HepG2 (cell line): ENCODE results near the gene CIAO3. TPM values are rescaled to one million over a fixed set of nuclear protein-coding genes. Genes with fewer than 3 reads are reported as not detected.

Experiments
- CENPX ChIP-seq: sonication (generic); formaldehyde crosslinking; IDR thresholded peaks from 2 replicates; pipeline ENCODE4 v1.9.0; 2021; ENCODE audit warnings: mild to moderate bottlenecking, missing genetic modification reagents, moderate library complexity
- CHCHD3 ChIP-seq: sonication (generic); formaldehyde crosslinking; IDR thresholded peaks from 2 replicates; pipeline ENCODE4 v1.8.0; 2022; ENCODE audit warnings: mild to moderate bottlenecking, missing genetic modification reagents, moderate library complexity
- EED ChIP-seq: sonication (generic); formaldehyde crosslinking; IDR thresholded peaks from 2 replicates; pipeline ENCODE4 v1.5.0; 2020; ENCODE audit warnings: mild to moderate bottlenecking, missing genetic modification reagents
- ELF1 ChIP-seq: sonication (generic); formaldehyde crosslinking; IDR thresholded peaks from 2 replicates; pipeline ENCODE4 v1.4.0; 2020; ENCODE audit warnings: missing genetic modification reagents
- HBP1 ChIP-seq: IDR thresholded peaks from 2 replicates; pipeline ENCODE4 v1.6.1; 2016; ENCODE audit warnings: low read depth, control low read depth
- KDM2A ChIP-seq: sonication (generic); formaldehyde crosslinking; IDR thresholded peaks from 2 replicates; pipeline ENCODE4 v1.4.0; 2020; ENCODE audit warnings: low read depth, missing genetic modification reagents, borderline replicate concordance
- KLF15 ChIP-seq: sonication (generic); formaldehyde crosslinking; IDR thresholded peaks from 2 replicates; pipeline ENCODE4 v1.8.1; 2023; ENCODE audit warnings: borderline replicate concordance, mild to moderate bottlenecking, inconsistent platforms, missing genetic modification reagents, mixed read lengths
- MXI1 ChIP-seq: IDR thresholded peaks from 3 replicates; pipeline ENCODE4 v1.6.1; 2012; ENCODE audit warnings: low read depth, low read length, inconsistent platforms, borderline replicate concordance
- SMARCE1 ChIP-seq: fragments of 450-650 bp; IDR thresholded peaks from 2 replicates; pipeline ENCODE4 v1.6.1; 2017; ENCODE audit warnings: borderline replicate concordance
- TAF1 ChIP-seq: sonication (generic); formaldehyde crosslinking; IDR thresholded peaks from 2 replicates; pipeline ENCODE4 v1.4.0; 2020; ENCODE audit warnings: missing genetic modification reagents
- YY1 ChIP-seq: IDR thresholded peaks from 2 replicates; pipeline ENCODE4 v1.6.1; 2011; ENCODE audit warnings: low read length, low read depth, moderate library complexity, mild to moderate bottlenecking; ENCODE audit not compliant: insufficient read depth, insufficient replicate concordance
- ZBTB39 ChIP-seq: sonication (generic); formaldehyde crosslinking; IDR thresholded peaks from 2 replicates; pipeline ENCODE4 v1.5.0; 2020; ENCODE audit warnings: missing genetic modification reagents
- ZFAT ChIP-seq: sonication (generic); formaldehyde crosslinking; conservative IDR thresholded peaks from 2 replicates; pipeline ENCODE4 v1.8.1; 2023; ENCODE audit warnings: missing genetic modification reagents, inconsistent platforms
- ZFP36L2 ChIP-seq: sonication (generic); formaldehyde crosslinking; IDR thresholded peaks from 2 replicates; pipeline ENCODE4 v1.4.0; 2020; ENCODE audit warnings: missing genetic modification reagents
- ZNF441 ChIP-seq: sonication (generic); formaldehyde crosslinking; IDR thresholded peaks from 2 replicates; pipeline ENCODE4 v1.7.0; 2021; ENCODE audit warnings: missing genetic modification reagents, borderline replicate concordance
- ZNF577 ChIP-seq: sonication (generic); formaldehyde crosslinking; IDR thresholded peaks from 2 replicates; pipeline ENCODE4 v1.4.0; 2020; ENCODE audit warnings: mild to moderate bottlenecking, low read depth, missing genetic modification reagents, borderline replicate concordance
- ZNF605 ChIP-seq: sonication (generic); formaldehyde crosslinking; IDR thresholded peaks from 2 replicates; pipeline ENCODE4 v1.8.0; 2022; ENCODE audit warnings: mild to moderate bottlenecking, missing genetic modification reagents
- ZNF839 ChIP-seq: sonication (generic); formaldehyde crosslinking; IDR thresholded peaks from 2 replicates; pipeline ENCODE4 v1.4.0; 2020; ENCODE audit warnings: missing genetic modification reagents, mild to moderate bottlenecking, borderline replicate concordance
- polyA plus RNA-seq, 8 experiments: library from polyadenylated mRNA; depleted of rRNA in 3 of 8; stranded (reverse) in 7 of 8; unstranded in 1 of 8; fragments of >200 nt; fragmentation: Illumina TruSeq in 4 of 8; extraction: Trizol in 4 of 8; gene quantifications; 2 replicates each; pipeline versions ENCODE4 v1.2.1 to v1.2.3, GENCODE V29; 2011 to 2016; ENCODE audit warnings: low read depth in 4 of 8, missing spikeins in 1 of 8, mixed read lengths in 1 of 8; ENCODE audit not compliant: insufficient read depth in 1 of 8
- total RNA-seq, 5 experiments: library from RNA; depleted of rRNA; stranded (reverse); fragments of >200 nt; fragmentation: Illumina TruSeq; extraction: Trizol; gene quantifications; 2 replicates each; pipeline ENCODE4 v1.2.3, GENCODE V29; 2016; ENCODE audit warnings: low read depth in 1 of 5
- TF ChIP-seq, protein P1 (sequence below): sonication (generic); formaldehyde crosslinking; IDR thresholded peaks from 2 replicates; pipeline ENCODE4 v1.4.0; 2020; ENCODE audit warnings: missing genetic modification reagents, borderline replicate concordance
- TF ChIP-seq, protein P2 (sequence below): sonication (generic); formaldehyde crosslinking; conservative IDR thresholded peaks from 2 replicates; pipeline ENCODE4 v1.8.0; 2022; ENCODE audit warnings: mild to moderate bottlenecking, moderate library complexity, missing genetic modification reagents
- TF ChIP-seq, protein P3 (sequence below): sonication (generic); formaldehyde crosslinking; IDR thresholded peaks from 2 replicates; pipeline ENCODE4 v1.9.0; 2022; ENCODE audit warnings: missing genetic modification reagents, mild to moderate bottlenecking, borderline replicate concordance

CIAO3 gene
- total and polyA plus RNA-seq, 2 of the 13 experiments (the other 11 are each of a cell fraction or from before 2014, with no cell fraction given), result 21.7 to 25.0 TPM

- TF ChIP-seq TAF1 (CRISPR knock-in tag), result no peak
- no peak for TF ChIP-seq SMARCE1
- TF ChIP-seq ZFAT, result no peak
- TF ChIP-seq ZBTB39 (CRISPR knock-in tag), result no peak
- no peak for TF ChIP-seq KLF15
- no peak for TF ChIP-seq YY1
- TF ChIP-seq, protein P1, sequence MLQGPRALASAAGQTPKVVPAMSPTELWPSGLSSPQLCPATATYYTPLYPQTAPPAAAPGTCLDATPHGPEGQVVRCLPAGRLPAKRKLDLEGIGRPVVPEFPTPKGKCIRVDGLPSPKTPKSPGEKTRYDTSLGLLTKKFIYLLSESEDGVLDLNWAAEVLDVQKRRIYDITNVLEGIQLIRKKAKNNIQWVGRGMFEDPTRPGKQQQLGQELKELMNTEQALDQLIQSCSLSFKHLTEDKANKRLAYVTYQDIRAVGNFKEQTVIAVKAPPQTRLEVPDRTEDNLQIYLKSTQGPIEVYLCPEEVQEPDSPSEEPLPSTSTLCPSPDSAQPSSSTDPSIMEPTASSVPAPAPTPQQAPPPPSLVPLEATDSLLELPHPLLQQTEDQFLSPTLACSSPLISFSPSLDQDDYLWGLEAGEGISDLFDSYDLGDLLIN, result no peak
- TF ChIP-seq HBP1 (CRISPR knock-in tag), result no peak
- TF ChIP-seq ZNF839 (CRISPR knock-in tag), result 0 out of 2 replicates have a peak, but pooled peaks have one; percentile 41
- TF ChIP-seq EED (CRISPR knock-in tag), result no peak
- TF ChIP-seq, protein P2, sequence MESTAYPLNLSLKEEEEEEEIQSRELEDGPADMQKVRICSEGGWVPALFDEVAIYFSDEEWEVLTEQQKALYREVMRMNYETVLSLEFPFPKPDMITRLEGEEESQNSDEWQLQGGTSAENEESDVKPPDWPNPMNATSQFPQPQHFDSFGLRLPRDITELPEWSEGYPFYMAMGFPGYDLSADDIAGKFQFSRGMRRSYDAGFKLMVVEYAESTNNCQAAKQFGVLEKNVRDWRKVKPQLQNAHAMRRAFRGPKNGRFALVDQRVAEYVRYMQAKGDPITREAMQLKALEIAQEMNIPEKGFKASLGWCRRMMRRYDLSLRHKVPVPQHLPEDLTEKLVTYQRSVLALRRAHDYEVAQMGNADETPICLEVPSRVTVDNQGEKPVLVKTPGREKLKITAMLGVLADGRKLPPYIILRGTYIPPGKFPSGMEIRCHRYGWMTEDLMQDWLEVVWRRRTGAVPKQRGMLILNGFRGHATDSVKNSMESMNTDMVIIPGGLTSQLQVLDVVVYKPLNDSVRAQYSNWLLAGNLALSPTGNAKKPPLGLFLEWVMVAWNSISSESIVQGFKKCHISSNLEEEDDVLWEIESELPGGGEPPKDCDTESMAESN (CRISPR knock-in tag), result 0 out of 2 replicates have a peak, but pooled peaks have one; percentile 15
- TF ChIP-seq CHCHD3 (CRISPR knock-in tag), result 0 out of 2 replicates have a peak, but pooled peaks have one; percentile 20
- no peak for TF ChIP-seq ZNF441
- TF ChIP-seq ZFP36L2 (CRISPR knock-in tag), result no peak
- TF ChIP-seq ELF1 (CRISPR knock-in tag), result peak; percentile 73
- TF ChIP-seq, protein P3, sequence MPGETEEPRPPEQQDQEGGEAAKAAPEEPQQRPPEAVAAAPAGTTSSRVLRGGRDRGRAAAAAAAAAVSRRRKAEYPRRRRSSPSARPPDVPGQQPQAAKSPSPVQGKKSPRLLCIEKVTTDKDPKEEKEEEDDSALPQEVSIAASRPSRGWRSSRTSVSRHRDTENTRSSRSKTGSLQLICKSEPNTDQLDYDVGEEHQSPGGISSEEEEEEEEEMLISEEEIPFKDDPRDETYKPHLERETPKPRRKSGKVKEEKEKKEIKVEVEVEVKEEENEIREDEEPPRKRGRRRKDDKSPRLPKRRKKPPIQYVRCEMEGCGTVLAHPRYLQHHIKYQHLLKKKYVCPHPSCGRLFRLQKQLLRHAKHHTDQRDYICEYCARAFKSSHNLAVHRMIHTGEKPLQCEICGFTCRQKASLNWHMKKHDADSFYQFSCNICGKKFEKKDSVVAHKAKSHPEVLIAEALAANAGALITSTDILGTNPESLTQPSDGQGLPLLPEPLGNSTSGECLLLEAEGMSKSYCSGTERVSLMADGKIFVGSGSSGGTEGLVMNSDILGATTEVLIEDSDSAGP (CRISPR knock-in tag), result peak; percentile 70; the same call in 1 of the 2 replicates
- TF ChIP-seq ZNF577 (CRISPR knock-in tag), result no peak
- no peak for TF ChIP-seq ZNF605 (CRISPR knock-in tag)
- no peak for TF ChIP-seq CENPX (CRISPR knock-in tag)
- TF ChIP-seq MXI1, result peak; percentile 40; the same call in 1 of the 3 replicates
- TF ChIP-seq KDM2A (CRISPR knock-in tag), result peak; percentile 78; the same call in 1 of the 2 replicates
These were observed 59.6 kb downstream of the CIAO3 start (continued) for GRCh38 chr16:680967-681745.
